Neuron (in vitro differentiated cells): Measurements from ENCODE around the gene SLCO4C1.
A peak's percentile ranks its signal among the peaks of the same experiment; 100 is the strongest.
"Not testable (repeated sequence)": the region's sequence is repeated elsewhere in the genome, so short reads cannot be mapped to it uniquely, and the experiment has no call there.

Experiments used
- H2AFZ ChIP-seq: one replicate; pipeline ENCODE4 v1.6.1; 2013; ENCODE audit warnings: low read depth, mild to moderate bottlenecking, inconsistent platforms, low read length, moderate library complexity
- H3K27me3 ChIP-seq: one replicate; pipeline ENCODE4 v1.6.1; 2013; ENCODE audit warnings: low read length; ENCODE audit not compliant: insufficient read depth
- H3K36me3 ChIP-seq: one replicate; pipeline ENCODE4 v1.6.1; 2013; ENCODE audit warnings: low read length; ENCODE audit not compliant: insufficient read depth
- H3K4me1 ChIP-seq: one replicate; pipeline ENCODE4 v1.6.1; 2013; ENCODE audit warnings: low read length; ENCODE audit not compliant: insufficient read depth
- H3K4me3 ChIP-seq: 2 replicates; pipeline ENCODE4 v1.5.1; 2013; ENCODE audit warnings: mild to moderate bottlenecking, low read length, moderate library complexity
- H3K9me3 ChIP-seq: one replicate; pipeline ENCODE4 v1.6.1; 2013; ENCODE audit warnings: low read length

Gene SLCO4C1

GRCh38 chr5:102296178-102296817 is at the start of gene SLCO4C1:
SLCO4C1 (minus strand) TSS chr5:102296284; CDS start chr5:102296262, 22 bp downstream.
- Histone ChIP-seq H3K36me3 (no peaks in the 10 kb centered on the region), H3K27me3 (peaks cover 3% of the 10 kb centered on the region), H3K9me3 (no peaks in the 10 kb centered on the region), H2AFZ (no peak within 1 kb of the TSS), H3K4me1 (no peaks in the 10 kb centered on the region), H3K4me3 (peak within 1 kb of the TSS; percentile 12)

- no peak overlapping the region for H2AFZ ChIP-seq
- H3K27me3 ChIP-seq, result no peaks in the 10 kb centered on the region
- no peak overlapping the region for H3K4me3 ChIP-seq
- H3K36me3 ChIP-seq, result no peaks in the 10 kb centered on the region
- H3K9me3 ChIP-seq, result no peaks in the 10 kb centered on the region
- H3K4me1 ChIP-seq, result no peaks in the 10 kb centered on the region
Observed at GRCh38 chr5:102341681-102342288, 45.7 kb upstream of the SLCO4C1 start.

GRCh38 chr5:102324714-102325113 is 28.6 kb upstream of the SLCO4C1 start:
- Histone ChIP-seq H3K4me3 (no peak overlapping the region), H3K27me3 (no peaks in the 10 kb centered on the region), H3K9me3 (no peaks in the 10 kb centered on the region), H2AFZ (no peak overlapping the region), H3K4me1 (no peaks in the 10 kb centered on the region), H3K36me3 (no peaks in the 10 kb centered on the region)

- H3K27me3 ChIP-seq, H2AFZ ChIP-seq, H3K4me1 ChIP-seq, H3K36me3 ChIP-seq, H3K9me3 ChIP-seq, H3K4me3 ChIP-seq: not testable (repeated sequence)
Observed at GRCh38 chr5:102318801-102319200, 22.7 kb upstream of the SLCO4C1 start.

- no peaks in the 10 kb centered on the region for H3K36me3 ChIP-seq
- no peak overlapping the region for H2AFZ ChIP-seq
- no peak overlapping the region for H3K4me3 ChIP-seq
- no peaks in the 10 kb centered on the region for H3K9me3 ChIP-seq
- H3K27me3 ChIP-seq, result no peaks in the 10 kb centered on the region
- no peaks in the 10 kb centered on the region for H3K4me1 ChIP-seq
Observed at GRCh38 chr5:102314328-102314727, 18.2 kb upstream of the SLCO4C1 start.

GRCh38 chr5:102313912-102314311 is 17.8 kb upstream of the SLCO4C1 start:
- no peaks in the 10 kb centered on the region for H3K27me3 ChIP-seq
- H3K4me3 ChIP-seq, result no peak overlapping the region
- no peak overlapping the region for H2AFZ ChIP-seq
- no peaks in the 10 kb centered on the region for H3K36me3 ChIP-seq
- no peaks in the 10 kb centered on the region for H3K4me1 ChIP-seq
- H3K9me3 ChIP-seq, result no peaks in the 10 kb centered on the region

GRCh38 chr5:102312586-102313370 is 16.7 kb upstream of the SLCO4C1 start:
- Histone ChIP-seq H3K9me3 (no peaks in the 10 kb centered on the region), H3K36me3 (no peaks in the 10 kb centered on the region), H3K27me3 (no peaks in the 10 kb centered on the region), H3K4me3 (no peak overlapping the region), H3K4me1 (no peaks in the 10 kb centered on the region), H2AFZ (no peak overlapping the region)

GRCh38 chr5:102309586-102309985 is 13.5 kb upstream of the SLCO4C1 start:
- Histone ChIP-seq H3K9me3 (no peaks in the 10 kb centered on the region), H3K4me1 (no peaks in the 10 kb centered on the region), H3K36me3 (no peaks in the 10 kb centered on the region), H3K27me3 (no peaks in the 10 kb centered on the region), H3K4me3 (no peak overlapping the region), H2AFZ (no peak overlapping the region)

GRCh38 chr5:102307232-102307631 is 11.1 kb upstream of the SLCO4C1 start:
- no peak overlapping the region for H3K4me3 ChIP-seq
- H3K36me3 ChIP-seq, result no peaks in the 10 kb centered on the region
- H3K4me1 ChIP-seq, result no peaks in the 10 kb centered on the region
- no peaks in the 10 kb centered on the region for H3K27me3 ChIP-seq
- H3K9me3 ChIP-seq, result no peaks in the 10 kb centered on the region
- H2AFZ ChIP-seq, result no peak overlapping the region

- no peaks in the 10 kb centered on the region for H3K36me3 ChIP-seq
- H2AFZ ChIP-seq, result no peak overlapping the region
- no peak overlapping the region for H3K4me3 ChIP-seq
- no peaks in the 10 kb centered on the region for H3K27me3 ChIP-seq
- H3K4me1 ChIP-seq, result no peaks in the 10 kb centered on the region
- H3K9me3 ChIP-seq, result no peaks in the 10 kb centered on the region
Observed at GRCh38 chr5:102306121-102306520, 10.0 kb upstream of the SLCO4C1 start.

- Histone ChIP-seq H3K4me1 (no peaks in the 10 kb centered on the region), H2AFZ (no peak overlapping the region), H3K27me3 (peaks cover 3% of the 10 kb centered on the region), H3K9me3 (no peaks in the 10 kb centered on the region), H3K4me3 (peak overlapping the region; percentile 12), H3K36me3 (no peaks in the 10 kb centered on the region)
Observed at GRCh38 chr5:102295534-102296177, 428 bp downstream of the SLCO4C1 start.

- Histone ChIP-seq H3K9me3 (no peaks in the 10 kb centered on the region), H3K4me3 (no peak overlapping the region), H3K27me3 (peaks cover 3% of the 10 kb centered on the region), H3K36me3 (no peaks in the 10 kb centered on the region), H2AFZ (no peak overlapping the region), H3K4me1 (no peaks in the 10 kb centered on the region)
Observed at GRCh38 chr5:102294886-102295395, 1.1 kb downstream of the SLCO4C1 start.

- Histone ChIP-seq H3K27me3 (no peaks in the 10 kb centered on the region), H3K4me1 (no peaks in the 10 kb centered on the region), H3K4me3 (no peak overlapping the region), H3K9me3 (no peaks in the 10 kb centered on the region), H2AFZ (no peak overlapping the region), H3K36me3 (no peaks in the 10 kb centered on the region)
Observed at GRCh38 chr5:102290004-102290403, 6.1 kb downstream of the SLCO4C1 start.
